Activated naive CD8-positive, alpha-beta T cell treated with anti-CD3 and anti-CD28 coated beads, Interleukin-2, amount 50 U/mL, for 24 hours (primary cell): ENCODE results near the gene ANKRD49.
"Not testable (repeated sequence)": the region's sequence is repeated elsewhere in the genome, so short reads cannot be mapped to it uniquely, and the experiment has no call there.

ENCODE experiments used
- ATAC-seq: fragments of 150-1000 bp; cut with Tn5 transposase; one replicate; pipeline ENCODE4 v1.10.0; 2021
- DNase-seq: peaks from one replicate; pipeline ENCODE4 v3.0.0; 2021
- H3K27ac Mint-ChIP-seq: one replicate; pipeline ENCODE4 v1.8.0; 2021; ENCODE audit warnings: mild to moderate bottlenecking, mixed read lengths
- H3K27me3 Mint-ChIP-seq: one replicate; pipeline ENCODE4 v1.8.0; 2021; ENCODE audit warnings: mixed read lengths
- H3K36me3 Mint-ChIP-seq: one replicate; pipeline ENCODE4 v1.8.0; 2021; ENCODE audit warnings: low read depth, mixed read lengths
- H3K4me1 Mint-ChIP-seq: one replicate; pipeline ENCODE4 v1.8.0; 2021; ENCODE audit warnings: mixed read lengths
- H3K4me3 Mint-ChIP-seq: one replicate; pipeline ENCODE4 v1.8.0; 2021; ENCODE audit warnings: mild to moderate bottlenecking, moderate library complexity, mixed read lengths
- H3K9me3 Mint-ChIP-seq: one replicate; pipeline ENCODE4 v1.8.0; 2021; ENCODE audit warnings: mixed read lengths

ANKRD49 gene

DNA sequence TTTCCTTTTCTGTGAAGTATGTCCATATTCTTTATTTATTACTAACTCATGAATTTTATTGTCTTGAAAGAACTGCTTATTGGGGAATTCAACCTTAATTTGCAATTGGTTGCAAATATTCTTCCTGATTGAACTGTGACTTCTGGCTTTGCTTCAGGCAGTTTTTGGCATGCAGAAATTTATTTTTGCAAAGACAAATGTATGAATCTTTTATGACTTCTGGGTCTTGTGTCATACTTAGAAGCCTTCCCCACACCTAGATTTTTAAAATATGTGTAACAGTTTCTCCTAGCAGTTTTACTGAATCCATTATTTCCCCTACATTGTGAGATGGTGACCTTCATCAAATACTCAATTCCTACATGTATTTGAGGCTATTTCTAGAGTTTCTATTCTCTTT lies 12.4 kb upstream of the ANKRD49 start:
- peaks cover 62% of the 10 kb centered on the region for H3K36me3 Mint-ChIP-seq
- H3K27me3 Mint-ChIP-seq, result no peaks in the 10 kb centered on the region

GRCh38 chr11:94486068-94486467 lies 7.7 kb upstream of the ANKRD49 start:
- DNase-seq, result no peak
- peaks cover 66% of the 10 kb centered on the region for H3K36me3 Mint-ChIP-seq
- no peak overlapping the region for H3K27ac Mint-ChIP-seq
- no peak overlapping the region for H3K4me3 Mint-ChIP-seq
- no peaks in the 10 kb centered on the region for H3K4me1 Mint-ChIP-seq
- H3K27me3 Mint-ChIP-seq, result no peaks in the 10 kb centered on the region
- no peak for ATAC-seq
- H3K9me3 Mint-ChIP-seq, result no peaks in the 10 kb centered on the region

More for the DNA sequence above, 12.4 kb upstream of the ANKRD49 start:
- Mint-ChIP-seq H3K9me3 (no peaks in the 10 kb centered on the region), H3K4me1 (peaks cover 7% of the 10 kb centered on the region), H3K4me3 (no peak overlapping the region), H3K27ac (no peak overlapping the region)
- DNase-seq (no peak), ATAC-seq (no peak)

- Mint-ChIP-seq H3K36me3 (peaks cover 31% of the 10 kb centered on the region), H3K27ac (peak overlapping the region; percentile 96), H3K4me3 (peak overlapping the region; percentile 93), H3K4me1 (peaks cover 31% of the 10 kb centered on the region), H3K27me3 (no peaks in the 10 kb centered on the region), H3K9me3 (no peaks in the 10 kb centered on the region)
- ATAC-seq, result peak; percentile 73
- DNase-seq, result no peak
These were observed 419 bp downstream of the ANKRD49 start for GRCh38 chr11:94494126-94494680.

GRCh38 chr11:94500181-94500580 lies 6.4 kb downstream of the ANKRD49 start:
- DNase-seq, result no peak
- Mint-ChIP-seq H3K27ac (no peak overlapping the region), H3K36me3 (peaks cover 23% of the 10 kb centered on the region), H3K4me3 (no peak overlapping the region), H3K4me1 (peaks cover 6% of the 10 kb centered on the region), H3K27me3 (no peaks in the 10 kb centered on the region), H3K9me3 (no peaks in the 10 kb centered on the region)
- no peak for ATAC-seq

DNA sequence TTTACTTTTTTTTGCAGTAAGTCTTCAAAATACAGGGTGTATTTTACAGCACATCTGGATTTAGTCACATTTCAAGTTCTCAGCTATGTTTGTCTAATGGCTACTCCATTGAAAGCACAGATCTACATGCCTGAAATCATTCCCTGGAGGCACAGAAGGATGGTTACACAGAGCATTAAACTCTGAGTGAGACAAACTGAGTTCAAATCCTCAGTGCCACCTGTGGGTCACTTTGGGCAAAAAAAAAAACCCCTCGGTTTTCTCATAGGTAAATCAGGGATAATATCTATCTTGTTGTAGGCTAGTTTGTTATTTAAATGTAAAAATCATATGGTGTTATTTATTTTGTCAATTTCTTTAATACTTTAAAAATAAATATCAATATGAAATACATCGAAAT lies 7.7 kb downstream of the ANKRD49 start:
- no peak overlapping the region for H3K4me3 Mint-ChIP-seq
- ATAC-seq (no peak), DNase-seq (no peak)
- peaks cover 22% of the 10 kb centered on the region for H3K36me3 Mint-ChIP-seq
- no peaks in the 10 kb centered on the region for H3K4me1 Mint-ChIP-seq
- no peaks in the 10 kb centered on the region for H3K27me3 Mint-ChIP-seq
- H3K27ac Mint-ChIP-seq, result no peak overlapping the region
- no peaks in the 10 kb centered on the region for H3K9me3 Mint-ChIP-seq

GRCh38 chr11:94504689-94505293 lies 11.0 kb downstream of the ANKRD49 start:
- ATAC-seq (peak; percentile 43), DNase-seq (no peak)
- Mint-ChIP-seq H3K27ac (no peak overlapping the region), H3K9me3 (no peaks in the 10 kb centered on the region), H3K36me3 (peaks cover 2% of the 10 kb centered on the region), H3K4me1 (no peaks in the 10 kb centered on the region), H3K27me3 (no peaks in the 10 kb centered on the region), H3K4me3 (no peak overlapping the region)

- not testable (repeated sequence) for H3K27ac Mint-ChIP-seq, H3K27me3 Mint-ChIP-seq, H3K4me3 Mint-ChIP-seq, H3K36me3 Mint-ChIP-seq, DNase-seq, H3K4me1 Mint-ChIP-seq, H3K9me3 Mint-ChIP-seq, ATAC-seq
These were observed 12.7 kb downstream of the ANKRD49 start for GRCh38 chr11:94506513-94506912.

- Mint-ChIP-seq H3K27me3 (peaks cover 15% of the 10 kb centered on the region), H3K4me3 (no peak overlapping the region), H3K36me3 (no peaks in the 10 kb centered on the region), H3K9me3 (no peaks in the 10 kb centered on the region), H3K4me1 (peaks cover 8% of the 10 kb centered on the region), H3K27ac (no peak overlapping the region)
- no peak for ATAC-seq
- DNase-seq, result no peak
These were observed 13.7 kb downstream of the ANKRD49 start for GRCh38 chr11:94507485-94507884.

- H3K4me1 Mint-ChIP-seq, result peaks cover 15% of the 10 kb centered on the region
- H3K9me3 Mint-ChIP-seq, result no peaks in the 10 kb centered on the region
- peak within 1 kb of the TSS; percentile 70 for H3K4me3 Mint-ChIP-seq
- ATAC-seq (peak; percentile 91), DNase-seq (peak; percentile 60)
- H3K36me3 Mint-ChIP-seq, result no peaks in the 10 kb centered on the region
- no peak within 1 kb of the TSS for H3K27ac Mint-ChIP-seq
- H3K27me3 Mint-ChIP-seq, result peaks cover 27% of the 10 kb centered on the region
These were observed 18.4 kb downstream of the ANKRD49 start, which contains the start of gene C11orf97 for GRCh38 chr11:94511932-94512781. C11orf97 (plus strand) TSS chr11:94512461; CDS start chr11:94512529, 68 bp downstream.

DNA sequence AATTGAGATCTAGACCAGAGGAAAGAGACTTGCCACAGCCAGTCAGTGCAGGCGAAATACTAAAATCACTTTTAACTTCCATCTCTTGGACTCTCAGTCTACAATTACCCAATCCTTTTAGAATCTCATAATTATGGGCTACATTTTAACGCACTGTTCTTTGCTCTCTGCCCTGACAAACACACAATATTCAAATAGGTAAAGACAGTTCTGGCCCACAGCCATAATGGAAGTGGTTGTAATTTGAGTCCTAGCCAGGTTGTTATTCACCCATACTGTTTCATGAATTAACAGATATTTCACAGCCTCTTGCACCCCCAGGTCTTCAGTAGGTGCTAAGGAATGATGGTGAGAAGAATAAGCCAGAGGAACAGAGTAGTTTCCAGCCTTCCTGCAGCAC lies 19.3 kb downstream of the ANKRD49 start:
- no peak overlapping the region for H3K4me3 Mint-ChIP-seq
- DNase-seq (no peak), ATAC-seq (no peak)
- H3K27ac Mint-ChIP-seq, result no peak overlapping the region
- H3K36me3 Mint-ChIP-seq, result no peaks in the 10 kb centered on the region
- peaks cover 15% of the 10 kb centered on the region for H3K4me1 Mint-ChIP-seq
- H3K9me3 Mint-ChIP-seq, result no peaks in the 10 kb centered on the region
- peaks cover 29% of the 10 kb centered on the region for H3K27me3 Mint-ChIP-seq

DNA sequence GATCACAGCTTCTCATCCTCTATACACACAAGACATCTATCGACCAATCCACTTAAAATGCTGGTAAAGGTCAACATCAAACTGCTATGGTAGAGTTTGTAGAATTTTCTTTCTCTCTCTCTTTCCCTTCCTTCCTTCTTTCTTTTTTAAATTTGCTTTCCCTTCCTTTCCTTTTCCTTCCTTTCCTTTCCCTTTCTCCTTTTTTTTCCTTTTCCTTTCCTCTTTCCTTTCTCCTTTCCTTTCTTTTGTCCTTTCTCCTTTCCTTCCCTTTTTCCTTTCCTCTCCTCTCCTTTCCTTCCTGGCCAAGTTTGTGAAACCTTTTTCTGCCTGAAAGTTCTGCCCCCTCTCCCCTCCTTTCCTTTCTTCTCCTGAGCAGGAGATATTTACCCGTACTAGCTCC lies 21.6 kb downstream of the ANKRD49 start:
- no peaks in the 10 kb centered on the region for H3K36me3 Mint-ChIP-seq
- H3K9me3 Mint-ChIP-seq, result no peaks in the 10 kb centered on the region
- ATAC-seq (no peak), DNase-seq (no peak)
- H3K27ac Mint-ChIP-seq, result no peak overlapping the region
- H3K27me3 Mint-ChIP-seq, result peaks cover 29% of the 10 kb centered on the region
- no peak overlapping the region for H3K4me3 Mint-ChIP-seq
- H3K4me1 Mint-ChIP-seq, result peaks cover 15% of the 10 kb centered on the region

- ATAC-seq (no peak), DNase-seq (no peak)
- Mint-ChIP-seq H3K9me3 (no peaks in the 10 kb centered on the region), H3K27ac (no peak overlapping the region), H3K4me3 (no peak overlapping the region), H3K27me3 (peaks cover 19% of the 10 kb centered on the region), H3K36me3 (no peaks in the 10 kb centered on the region), H3K4me1 (peaks cover 15% of the 10 kb centered on the region)
These were observed 22.9 kb downstream of the ANKRD49 start for GRCh38 chr11:94516725-94517124.

GRCh38 chr11:94518300-94518699 lies 24.5 kb downstream of the ANKRD49 start:
- H3K9me3 Mint-ChIP-seq, result no peaks in the 10 kb centered on the region
- DNase-seq (no peak), ATAC-seq (no peak)
- no peaks in the 10 kb centered on the region for H3K4me1 Mint-ChIP-seq
- H3K27me3 Mint-ChIP-seq, result peaks cover 11% of the 10 kb centered on the region
- H3K4me3 Mint-ChIP-seq, result no peak overlapping the region
- H3K36me3 Mint-ChIP-seq, result no peaks in the 10 kb centered on the region
- no peak overlapping the region for H3K27ac Mint-ChIP-seq

GRCh38 chr11:94519478-94520084 lies 25.8 kb downstream of the ANKRD49 start:
- Mint-ChIP-seq H3K27ac (no peak overlapping the region), H3K4me1 (no peaks in the 10 kb centered on the region), H3K27me3 (peaks cover 11% of the 10 kb centered on the region), H3K36me3 (no peaks in the 10 kb centered on the region), H3K9me3 (no peaks in the 10 kb centered on the region), H3K4me3 (no peak overlapping the region)
- no peak for DNase-seq
- ATAC-seq, result no peak

DNA sequence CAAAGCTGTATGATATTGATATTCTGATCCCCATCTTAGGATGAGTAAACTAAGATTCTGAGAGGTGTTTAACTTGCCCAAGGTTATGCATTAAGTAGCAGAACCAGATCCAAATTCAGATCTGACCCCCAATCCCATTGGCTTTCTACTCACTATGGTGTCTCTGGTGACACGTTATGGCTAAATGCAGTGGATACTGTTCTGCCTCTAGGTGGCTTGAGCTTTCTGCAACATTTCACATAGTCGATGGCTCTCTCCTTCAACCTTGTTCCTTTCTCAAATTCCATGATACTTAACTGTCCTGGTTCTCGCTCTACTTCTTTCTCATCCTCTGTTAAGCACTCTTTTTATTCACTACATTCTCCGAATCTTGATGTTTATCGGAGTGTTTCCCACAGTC lies 27.9 kb downstream of the ANKRD49 start:
- Mint-ChIP-seq H3K36me3 (no peaks in the 10 kb centered on the region), H3K27me3 (peaks cover 2% of the 10 kb centered on the region), H3K4me3 (no peak overlapping the region), H3K27ac (no peak overlapping the region), H3K9me3 (no peaks in the 10 kb centered on the region), H3K4me1 (no peaks in the 10 kb centered on the region)
- no peak for DNase-seq
- no peak for ATAC-seq
